ENCODE data around the gene UQCC3. TPM values are rescaled to one million over a fixed set of nuclear protein-coding genes. Genes with fewer than 3 reads are reported as not detected.

The UQCC3 gene
- total and polyA plus RNA-seq, 2 of the 13 experiments (the other 11 are each of a cell fraction or from before 2014, with no cell fraction given): 7.7 to 16.0 TPM

DNA sequence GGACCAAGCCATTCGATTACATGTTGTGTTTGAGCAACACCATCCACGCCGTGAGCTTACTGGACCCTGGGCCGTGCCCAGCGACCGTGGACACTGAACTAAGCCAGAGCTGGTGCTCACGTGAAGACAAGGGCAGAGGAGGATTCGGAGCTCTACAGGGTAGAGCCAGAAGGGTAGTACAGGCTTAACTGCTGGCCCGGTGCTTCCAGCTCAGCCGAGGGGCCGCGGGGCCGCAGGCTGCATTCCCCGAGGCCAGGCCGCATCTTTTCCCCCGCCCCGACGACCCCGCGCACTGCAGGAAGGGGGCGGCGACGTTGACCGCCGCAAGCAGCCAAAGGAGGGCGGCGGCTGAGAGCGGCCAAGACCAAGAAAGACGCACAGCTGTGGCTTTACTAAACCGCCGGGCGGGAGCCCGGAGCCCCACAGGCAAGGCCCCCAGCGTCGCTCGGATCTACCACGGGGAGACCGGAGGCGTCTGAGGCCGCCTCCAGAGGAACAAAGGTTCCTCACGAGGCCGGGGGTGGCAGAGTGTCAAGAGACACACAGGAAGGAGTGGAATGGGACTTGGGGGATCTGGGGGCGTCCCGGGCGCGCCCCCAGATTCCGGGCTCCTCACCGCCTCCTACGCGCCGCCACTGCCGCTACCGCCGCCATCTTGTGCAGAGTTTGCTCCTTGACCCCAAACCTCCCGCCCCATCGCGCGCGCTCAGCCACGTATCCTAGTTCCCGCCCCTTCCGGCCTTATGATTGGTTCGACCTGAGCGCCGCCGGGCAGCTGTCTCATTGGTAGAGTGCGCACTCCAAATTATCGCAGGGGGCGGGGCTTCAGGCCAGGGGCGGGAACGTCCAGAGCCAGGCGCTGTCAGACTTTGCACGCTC lies 25.3 kb upstream of the UQCC3 start, which contains the start of gene GANAB (continued):
- TF ChIP-seq, protein P1, sequence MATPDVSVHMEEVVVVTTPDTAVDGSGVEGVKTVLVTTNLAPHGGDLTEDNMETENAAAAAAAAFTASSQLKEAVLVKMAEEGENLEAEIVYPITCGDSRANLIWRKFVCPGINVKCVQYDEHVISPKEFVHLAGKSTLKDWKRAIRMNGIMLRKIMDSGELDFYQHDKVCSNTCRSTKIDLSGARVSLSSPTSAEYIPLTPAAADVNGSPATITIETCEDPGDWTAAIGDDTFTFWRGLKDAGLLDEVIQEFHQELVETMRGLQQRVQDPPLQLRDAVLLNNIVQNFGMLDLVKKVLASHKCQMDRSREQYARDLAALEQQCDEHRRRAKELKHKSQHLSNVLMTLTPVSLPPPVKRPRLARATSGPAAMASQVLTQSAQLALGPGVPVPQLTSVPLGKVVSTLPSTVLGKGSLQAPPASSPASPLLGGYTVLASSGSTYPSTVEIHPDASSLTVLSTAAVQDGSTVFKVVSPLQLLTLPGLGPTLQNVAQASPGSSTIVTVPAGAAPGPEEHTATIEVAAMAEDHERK (CRISPR knock-in tag; IDR thresholded peaks at IDR 0.05; ENCODE audit: low read depth): peak; percentile 55
- TF ChIP-seq HCFC1 (IDR thresholded peaks at IDR 0.05; ENCODE audit: low read depth, low read length): peak; percentile 30; the same call in 1 of the 2 replicates
- no peak for TF ChIP-seq TMF1 (CRISPR knock-in tag; IDR thresholded peaks at IDR 0.05; ENCODE audit: low read depth)
- TF ChIP-seq ZIK1 (CRISPR knock-in tag; IDR thresholded peaks at IDR 0.05; ENCODE audit: borderline replicate concordance, low read depth): no peak
- TF ChIP-seq ZSCAN9 (CRISPR knock-in tag; IDR thresholded peaks at IDR 0.05; ENCODE audit: borderline replicate concordance): no peak; the same call in 1 of the 2 replicates
- no peak for TF ChIP-seq KLF6 (CRISPR knock-in tag; IDR thresholded peaks at IDR 0.05)
- TF ChIP-seq MZF1 (CRISPR knock-in tag; IDR thresholded peaks at IDR 0.05; ENCODE audit: borderline replicate concordance): no peak
- TF ChIP-seq ETV5 (CRISPR knock-in tag; IDR thresholded peaks at IDR 0.05; ENCODE audit: borderline replicate concordance): peak; percentile 53; the same call in 1 of the 2 replicates
- no peak; the same call in 1 of the 2 replicates for TF ChIP-seq ZMYM4 (CRISPR knock-in tag; IDR thresholded peaks at IDR 0.05)
- peak; percentile 22; the same call in 1 of the 2 replicates for TF ChIP-seq AHR (CRISPR knock-in tag; IDR thresholded peaks at IDR 0.05)
- peak; percentile 75; the same call in 1 of the 2 replicates for TF ChIP-seq BORCS8-MEF2B (CRISPR knock-in tag; IDR thresholded peaks at IDR 0.05)
- 0 out of 2 replicates have a peak, but pooled peaks have one; percentile 20 for TF ChIP-seq ETV6 (CRISPR knock-in tag; conservative IDR thresholded peaks at IDR 0.05)
- no peak for TF ChIP-seq CCAR2 (optimal IDR thresholded peaks at IDR 0.05; ENCODE audit: low read depth, low read length)
- peak; percentile 80 for TF ChIP-seq THAP11 (CRISPR knock-in tag; IDR thresholded peaks at IDR 0.05)
- TF ChIP-seq ZNF598 (CRISPR knock-in tag; IDR thresholded peaks at IDR 0.05; ENCODE audit: borderline replicate concordance): no peak
- TF ChIP-seq ZBTB8A (CRISPR knock-in tag; IDR thresholded peaks at IDR 0.05; ENCODE audit: borderline replicate concordance, low read depth): peak; percentile 62; the same call in 1 of the 2 replicates
- TF ChIP-seq REL (CRISPR knock-in tag; conservative IDR thresholded peaks at IDR 0.05): 0 out of 2 replicates have a peak, but pooled peaks have one; percentile 70
- TF ChIP-seq POLR2AphosphoS5 (IDR thresholded peaks at IDR 0.05; ENCODE audit: low read depth, low read length): peak; percentile 93
- TF ChIP-seq ATRX (CRISPR knock-in tag; IDR thresholded peaks at IDR 0.05; ENCODE audit: borderline replicate concordance): no peak
- peak; percentile 63; the same call in 1 of the 2 replicates for TF ChIP-seq NCOA1 (CRISPR knock-in tag; IDR thresholded peaks at IDR 0.05)
- TF ChIP-seq ZFY (CRISPR knock-in tag; IDR thresholded peaks at IDR 0.05): peak; percentile 93
- TF ChIP-seq EEA1 (CRISPR knock-in tag; IDR thresholded peaks at IDR 0.05; ENCODE audit: borderline replicate concordance): no peak
- no peak for TF ChIP-seq NPAS2 (CRISPR knock-in tag; IDR thresholded peaks at IDR 0.05; ENCODE audit: borderline replicate concordance)
- peak; percentile 15 for TF ChIP-seq SALL1 (CRISPR knock-in tag; IDR thresholded peaks at IDR 0.05)
- peak; percentile 97 for TF ChIP-seq AGO2 (optimal IDR thresholded peaks at IDR 0.05; ENCODE audit: low read depth, low read length)
- no peak for TF ChIP-seq JDP2 (CRISPR knock-in tag; IDR thresholded peaks at IDR 0.05; ENCODE audit: borderline replicate concordance)
- no peak for TF ChIP-seq ZNF572 (CRISPR knock-in tag; IDR thresholded peaks at IDR 0.05)
- TF ChIP-seq THAP8 (CRISPR knock-in tag; IDR thresholded peaks at IDR 0.05; ENCODE audit: borderline replicate concordance): no peak
- peak; percentile 97 for TF ChIP-seq POLR2G (IDR thresholded peaks at IDR 0.05; ENCODE audit: low read depth, low read length)
- TF ChIP-seq ZNF430 (CRISPR knock-in tag; IDR thresholded peaks at IDR 0.05): peak; percentile 56; the same call in 1 of the 2 replicates
